Measurements from ENCODE around the gene ZNF211.

DNA sequence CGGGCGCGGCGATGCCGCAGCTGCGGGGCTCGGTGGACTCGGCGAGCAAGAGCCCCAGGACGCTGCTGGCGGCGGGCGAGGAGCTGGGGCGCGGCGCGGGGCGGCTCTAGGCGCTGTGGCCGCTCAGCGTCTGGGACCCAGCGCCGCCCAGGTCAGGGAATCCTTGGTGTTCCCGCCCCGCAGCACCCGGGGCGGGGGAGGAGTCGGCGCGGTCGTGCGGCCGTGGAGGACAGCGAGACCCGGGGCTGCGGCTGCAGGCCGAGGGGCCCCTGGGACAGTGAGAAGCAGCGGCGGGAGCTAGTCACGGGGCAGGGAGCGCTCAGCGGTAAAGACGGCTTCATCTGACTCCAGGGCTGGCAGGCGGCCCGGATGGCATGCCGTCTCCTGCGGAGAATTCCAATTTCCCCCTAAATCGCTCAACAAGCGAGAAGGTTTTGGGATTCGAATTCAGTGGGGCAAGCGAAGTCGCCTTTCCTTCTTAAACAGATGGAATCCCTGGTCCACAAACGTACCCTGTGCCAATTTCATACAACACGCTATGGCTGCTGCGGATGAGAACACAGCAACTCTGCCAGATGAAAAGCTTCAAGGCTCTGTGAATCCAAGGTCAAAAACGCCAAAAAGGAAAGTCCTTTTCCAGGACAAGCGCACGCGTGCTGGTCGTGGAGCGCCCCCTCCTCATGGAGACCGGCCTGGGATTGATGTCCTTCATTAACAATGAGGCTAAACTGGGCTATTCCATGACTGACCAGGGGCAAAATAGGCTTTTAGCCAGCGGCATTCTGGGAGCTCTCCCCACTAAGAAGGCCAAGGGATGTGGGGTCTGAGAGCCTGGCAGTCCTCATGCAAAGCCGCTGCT, 31.5 kb downstream of the ZNF211 start:
- TF ChIP-seq POLR2AphosphoS5 (IDR thresholded peaks at IDR 0.05; ENCODE audit: low read depth, low read length) (no peak), TAF1 (IDR thresholded peaks at IDR 0.05; ENCODE audit: borderline replicate concordance, low read depth, low read length) (no peak)

Data from GM12892 (cell line).